ENCODE results near the gene DHX34.

The DHX34 gene

DNA sequence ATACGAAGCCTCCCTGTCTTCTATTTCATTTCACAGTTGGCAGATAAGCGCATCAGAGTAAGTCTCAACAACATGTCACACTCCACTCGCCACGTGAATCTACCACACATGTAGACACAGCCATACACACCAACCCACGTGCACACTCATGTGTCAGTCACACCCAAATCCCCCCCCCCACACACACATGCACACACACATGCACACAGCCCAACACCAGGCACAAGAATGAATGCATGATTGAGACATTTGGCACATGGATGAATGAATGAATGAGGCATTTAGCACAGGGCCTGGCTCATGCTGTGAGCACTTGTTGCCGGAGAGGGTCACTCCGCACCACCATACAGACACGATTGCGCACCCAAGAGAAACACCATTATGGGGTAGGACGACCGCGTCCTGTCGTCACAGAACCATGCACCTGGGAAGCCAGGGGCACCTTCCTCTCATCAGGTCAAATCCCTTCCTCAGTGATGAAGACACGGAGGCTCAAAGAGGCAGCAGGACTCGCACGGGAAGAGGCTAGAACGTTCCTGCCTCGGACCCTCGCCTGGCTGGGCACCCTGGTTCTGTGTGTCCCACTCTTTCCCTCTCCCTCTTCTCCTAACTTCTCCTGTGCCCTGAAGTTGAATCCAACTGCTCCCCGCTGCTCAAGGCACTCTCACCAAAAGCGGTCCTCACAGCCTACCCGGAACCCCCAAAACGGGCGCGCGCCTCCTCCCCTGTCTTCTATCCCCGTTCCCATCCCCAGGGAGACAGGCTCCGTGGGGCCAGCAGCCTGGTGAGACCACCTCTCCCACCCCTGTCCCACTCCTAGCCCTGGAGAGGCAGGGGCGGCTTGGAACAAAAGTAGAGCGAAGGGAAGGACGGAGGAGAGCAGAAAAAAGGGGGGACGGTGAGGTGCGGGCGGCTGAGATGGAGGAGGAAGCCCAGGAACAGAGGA is 68.9 kb downstream of the DHX34 start:
- no peak for DNase-seq (ENCODE audit: low spot score)

DNA sequence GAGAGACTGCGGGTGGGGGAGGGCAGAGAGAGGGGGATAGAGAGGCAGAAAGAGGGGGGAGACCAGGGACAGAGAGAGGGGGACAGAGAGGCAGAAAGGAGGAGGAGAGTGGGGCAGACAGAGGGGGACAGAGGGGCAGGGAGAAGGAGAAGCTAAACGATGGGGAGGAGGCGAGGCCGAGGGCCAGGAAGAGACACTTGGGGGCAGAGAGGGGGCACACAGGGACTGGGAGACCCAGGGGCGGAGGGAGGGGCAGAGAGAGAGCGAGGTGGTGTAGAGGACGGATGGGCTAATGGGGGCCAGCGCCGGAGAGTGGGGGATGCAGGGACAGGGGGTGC is 69.5 kb downstream of the DHX34 start:
- DNase-seq (ENCODE audit: low spot score): no peak

GRCh38 chr19:47419030-47419783 is 70.1 kb downstream of the DHX34 start, which contains the start of gene MEIS3:
MEIS3 (minus strand) TSS chr19:47419527; CDS start chr19:47419081, 446 bp downstream.
- no peak for DNase-seq (ENCODE audit: low spot score)

GRCh38 chr19:47419789-47420188 is 70.7 kb downstream of the DHX34 start:
- DNase-seq (ENCODE audit: low spot score): no peak

DNA sequence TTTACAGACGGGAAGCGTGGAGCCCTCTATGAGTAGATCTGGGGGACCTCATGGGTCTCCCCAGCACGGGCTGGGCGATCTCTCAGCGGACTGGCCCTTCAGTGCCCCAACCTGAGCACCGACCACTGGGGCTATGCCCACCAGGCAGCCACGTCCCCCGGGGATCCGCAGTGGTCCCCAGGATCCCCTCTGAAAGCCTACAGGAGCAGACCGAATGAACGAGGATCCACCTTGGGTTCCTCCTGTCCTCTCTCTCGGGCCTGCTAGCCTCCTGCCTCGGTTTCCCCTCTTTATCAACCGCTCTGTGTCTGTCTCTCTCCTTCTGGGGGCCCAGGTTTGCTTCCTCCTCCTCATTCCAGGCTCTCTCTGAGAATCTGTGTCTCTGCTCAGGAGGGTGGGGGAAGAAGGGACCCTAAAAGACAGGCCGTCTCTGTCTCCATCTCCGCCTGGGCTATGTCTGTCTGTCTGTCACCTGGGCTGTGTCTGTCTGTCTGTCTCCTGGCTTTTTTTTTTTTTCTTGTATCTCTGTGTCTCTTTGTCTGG is 72.2 kb downstream of the DHX34 start:
- no peak for DNase-seq (ENCODE audit: low spot score)

GRCh38 chr19:47421844-47422395 is 72.8 kb downstream of the DHX34 start:
- no peak for DNase-seq (ENCODE audit: low spot score)

GRCh38 chr19:47422417-47423163 is 73.5 kb downstream of the DHX34 start:
- no peak for DNase-seq (ENCODE audit: low spot score)

- no peak for DNase-seq (ENCODE audit: low spot score)
These were observed 74.2 kb downstream of the DHX34 start for GRCh38 chr19:47423203-47423882.

GRCh38 chr19:47427241-47428176 is 78.4 kb downstream of the DHX34 start:
- peak; percentile 73 for DNase-seq (ENCODE audit: low spot score)

GRCh38 chr19:47428177-47428894 is 79.2 kb downstream of the DHX34 start:
- peak; percentile 88 for DNase-seq (ENCODE audit: low spot score)

DNA sequence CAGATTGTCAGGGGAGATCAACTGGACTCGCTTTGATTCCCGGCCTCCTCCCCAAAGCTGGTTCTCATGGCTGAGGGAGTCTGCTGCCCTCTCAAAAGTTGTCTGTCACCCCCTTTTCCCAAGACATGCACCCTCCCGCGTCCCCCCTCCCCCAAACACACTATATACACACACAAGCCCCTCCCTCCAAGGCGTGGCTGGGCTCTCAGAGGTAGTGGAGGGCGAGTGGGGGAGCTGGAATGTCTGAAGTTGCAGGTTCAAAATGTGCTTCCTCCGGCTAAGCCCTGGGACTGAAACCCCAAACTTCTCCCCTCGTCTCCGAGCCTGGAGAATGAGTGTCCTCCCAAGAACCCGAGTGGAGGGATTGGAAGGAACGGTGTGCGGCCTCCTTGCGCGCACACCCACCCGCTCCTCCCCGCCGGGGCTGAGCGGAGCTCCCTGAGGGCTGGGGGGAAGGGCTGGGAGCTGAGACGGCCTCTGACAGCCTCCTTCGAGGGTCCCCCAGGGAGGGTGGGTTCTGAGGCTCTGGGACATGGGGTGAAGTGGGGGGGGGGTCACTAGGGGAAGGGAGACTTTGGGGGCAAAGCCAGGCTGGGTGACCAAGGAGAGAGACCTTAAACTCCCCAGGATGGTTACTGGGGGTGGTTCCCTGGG is 80.2 kb downstream of the DHX34 start:
- DNase-seq (ENCODE audit: low spot score): no peak

DNA sequence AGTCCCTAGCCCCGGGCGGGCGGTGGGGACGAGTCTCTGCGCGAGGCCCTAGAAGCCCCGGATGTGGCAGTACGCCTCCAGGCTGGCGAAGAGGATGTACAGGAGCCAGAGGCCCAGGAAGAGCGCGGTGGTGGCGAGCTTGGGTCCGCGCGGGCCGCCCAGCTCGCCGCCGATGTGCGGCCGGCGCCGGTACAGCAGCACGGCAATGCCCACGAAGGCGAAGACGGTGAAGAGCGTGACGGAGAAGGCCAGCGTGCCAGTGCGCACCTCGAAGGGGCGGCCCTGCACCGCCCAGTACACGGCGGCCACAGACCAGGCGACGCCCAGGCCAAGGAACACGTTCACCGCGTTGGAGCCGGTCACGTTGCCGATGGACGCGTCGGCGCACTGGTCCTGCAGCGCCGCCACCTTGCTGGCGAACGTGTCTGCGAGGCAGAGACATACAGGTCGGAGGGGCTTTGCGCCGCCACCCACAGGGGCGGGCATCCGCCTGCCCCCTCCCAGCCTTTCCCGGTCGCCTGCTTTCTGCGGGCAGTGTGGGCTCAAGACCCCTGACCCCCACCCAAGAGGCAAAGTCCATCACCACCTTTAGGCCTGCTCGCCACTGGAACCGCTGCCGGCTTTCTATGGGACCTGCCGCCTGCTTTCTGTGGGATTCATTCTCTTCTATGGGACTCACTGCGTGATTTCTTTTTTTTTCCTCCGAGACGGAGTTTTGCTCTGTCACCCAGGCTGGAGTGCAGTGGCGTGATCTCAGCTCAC is 81.1 kb downstream of the DHX34 start:
- DNase-seq (ENCODE audit: low spot score): no peak

DNA sequence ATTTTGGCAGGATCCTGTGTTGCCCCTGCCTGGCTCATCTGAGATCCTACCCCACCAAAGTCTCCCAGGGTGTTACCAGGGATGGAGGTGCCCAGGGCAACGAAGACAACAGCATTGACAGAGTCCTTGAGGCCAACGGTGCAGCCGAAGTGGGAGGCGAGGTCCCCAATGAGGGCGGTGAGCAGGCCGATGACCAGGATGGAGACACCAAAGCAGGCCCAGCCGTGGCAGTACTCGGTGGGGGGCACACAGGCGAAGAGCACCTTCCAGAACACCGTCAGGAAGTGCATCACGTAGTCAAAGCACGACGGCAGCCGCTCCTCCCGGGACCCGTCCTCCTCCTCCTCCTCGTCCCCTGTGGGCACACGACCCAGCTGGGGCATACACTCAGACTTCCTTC is 83.0 kb downstream of the DHX34 start:
- DNase-seq (ENCODE audit: low spot score): no peak
